B cell (primary cell): ENCODE results near the gene CCN5. TPM values are rescaled to one million over a fixed set of nuclear protein-coding genes. Genes with fewer than 3 reads are reported as not detected.

Experiments used
- ATAC-seq: fragments of 200-7000 bp; cut with Tn5 transposase; one replicate; pipeline ENCODE4 v1.10.0; 2021; ENCODE audit warnings: low read depth, mild to moderate bottlenecking, moderate number of reproducible peaks, moderate library complexity
- CTCF ChIA-PET: fragments of 350-600 bp; sonication (Branson Sonifier 250); formaldehyde crosslinking; loops from one replicate; lab custom pipeline; 2021; ENCODE audit warnings: antibody characterized with exemption, inconsistent platforms; lab: Charles Lee
- POLR2A ChIA-PET: fragments of 350-600 bp; sonication (Branson Sonifier 250); formaldehyde crosslinking; loops from one replicate; lab custom pipeline; 2021; ENCODE audit warnings: antibody characterized with exemption; lab: Charles Lee
- DNase-seq: peaks from one replicate; pipeline ENCODE4 v3.0.0; 2013
- H2AFZ ChIP-seq: 2 replicates; pipeline ENCODE4 v1.6.1; 2012; ENCODE audit warnings: mild to moderate bottlenecking, low read depth, low read length; ENCODE audit not compliant: insufficient read depth, poor library complexity, severe bottlenecking
- H3K27ac ChIP-seq, 2 donors: 1 replicate in 1 of 2; 2 replicates in 1 of 2; pipeline ENCODE4 v1.5.1; 2012 to 2013; ENCODE audit warnings: low read length in 2 of 2, mild to moderate bottlenecking in 2 of 2, moderate library complexity in 1 of 2
- H3K27me3 ChIP-seq, 4 experiments: fragments of 200-600 bp in 1 of 4; sonication (generic) in 1 of 4; replicated peaks in 1 of 4; 1 replicate in 2 of 4; 2 replicates in 2 of 4; pipeline versions ENCODE4 v1.6.1 to v1.7.0; 2013 to 2016; ENCODE audit warnings: low read length in 3 of 4, mild to moderate bottlenecking in 2 of 4, mixed read lengths in 1 of 4, moderate library complexity in 1 of 4; ENCODE audit not compliant: insufficient read depth in 4 of 4, control insufficient read depth in 3 of 4; ENCODE audit errors: control extremely low read depth in 1 of 4
- H3K36me3 ChIP-seq, 2 experiments: replicated peaks in 1 of 2; 1 replicate in 1 of 2; 2 replicates in 1 of 2; pipeline versions ENCODE4 v1.6.1 to v1.7.1; 2013; ENCODE audit warnings: low read length in 1 of 2; ENCODE audit not compliant: insufficient read depth in 2 of 2, control insufficient read depth in 1 of 2; ENCODE audit errors: control extremely low read depth in 1 of 2, extremely low read depth in 1 of 2
- H3K4me1 ChIP-seq, 2 donors: fragments of 200-600 bp in 1 of 2; sonication (generic) in 1 of 2; 1 replicate in 1 of 2; 2 replicates in 1 of 2; pipeline versions ENCODE4 v1.5.1 to v1.6.1; 2013 to 2017; ENCODE audit warnings: low read length in 2 of 2; ENCODE audit not compliant: control insufficient read depth in 2 of 2, insufficient read depth in 2 of 2
- H3K4me2 ChIP-seq: replicated peaks from 2 replicates; pipeline ENCODE3; 2012; ENCODE audit warnings: mild to moderate bottlenecking, low read depth, low read length; ENCODE audit not compliant: poor library complexity, severe bottlenecking
- H3K4me3 ChIP-seq, 5 experiments: fragments of 200-600 bp in 1 of 5; sonication (generic) in 1 of 5; 1 replicate in 3 of 5; 2 replicates in 2 of 5; pipeline versions ENCODE4 v1.5.1 to v1.7.0; 2011 to 2016; ENCODE audit warnings: low read length in 4 of 5, mild to moderate bottlenecking in 4 of 5, low read depth in 2 of 5, control low read depth in 1 of 5, moderate library complexity in 1 of 5; ENCODE audit not compliant: insufficient read depth in 1 of 5; ENCODE audit errors: control extremely low read depth in 1 of 5, extremely low read depth in 1 of 5
- H3K79me2 ChIP-seq: fragments of 200-600 bp; sonication (generic); one replicate; pipeline ENCODE4 v1.6.0; 2016; ENCODE audit warnings: low read length; ENCODE audit not compliant: control insufficient read depth, insufficient read depth
- H3K9ac ChIP-seq: fragments of 200-600 bp; sonication (generic); 2 replicates; pipeline ENCODE4 v1.6.1; 2017; ENCODE audit warnings: mild to moderate bottlenecking, low read length, moderate library complexity
- H3K9me3 ChIP-seq, 3 donors: one replicate each; pipeline versions ENCODE4 v1.6.1 to v1.7.1; 2013; ENCODE audit warnings: low read length in 2 of 3; ENCODE audit not compliant: control insufficient read depth in 2 of 3, insufficient read depth in 1 of 3; ENCODE audit errors: control extremely low read depth in 1 of 3
- H4K20me1 ChIP-seq: 2 replicates; pipeline ENCODE4 v1.6.0; 2012; ENCODE audit warnings: mild to moderate bottlenecking, low read length; ENCODE audit not compliant: insufficient read depth, control insufficient read depth, poor library complexity, severe bottlenecking
- H3K27ac Mint-ChIP-seq: one replicate; pipeline ENCODE4 v1.8.0; 2021; ENCODE audit warnings: mixed read lengths
- H3K27me3 Mint-ChIP-seq: one replicate; pipeline ENCODE4 v1.8.0; 2021; ENCODE audit warnings: mixed read lengths
- H3K4me1 Mint-ChIP-seq: one replicate; pipeline ENCODE4 v1.8.0; 2021; ENCODE audit warnings: mixed read lengths
- H3K4me3 Mint-ChIP-seq: one replicate; pipeline ENCODE4 v1.8.0; 2021; ENCODE audit warnings: mixed read lengths
- H3K9me3 Mint-ChIP-seq: one replicate; pipeline ENCODE4 v1.8.0; 2022; ENCODE audit warnings: mixed read lengths; ENCODE audit not compliant: insufficient read depth
- CTCF ChIP-seq: fragments of 200-600 bp; IDR thresholded peaks from one replicate; pipeline ENCODE4 v1.8.0; 2022; ENCODE audit warnings: antibody characterized with exemption, mild to moderate bottlenecking
- EZH2 ChIP-seq: IDR thresholded peaks from 2 replicates; pipeline ENCODE4 v1.6.1; 2012; ENCODE audit warnings: borderline replicate concordance, low read depth, mild to moderate bottlenecking, moderate library complexity, low read length; ENCODE audit not compliant: insufficient read depth, poor library complexity, severe bottlenecking
- WGBS: methylation state at CpG from one replicate; pipeline ENCODE4 v1.1.5; 2013; ENCODE audit warnings: missing lambda C conversion rate; ENCODE audit not compliant: insufficient coverage; 5-methylcytosine and 5-hydroxymethylcytosine counted together
- intact Hi-C: fragments of 100-400 bp; cut with micrococcal nuclease; formaldehyde crosslinking; loops from one replicate; pipeline ENCODE4 v1.10.0; 2022
- polyA plus RNA-seq: library from polyadenylated mRNA; depleted of rRNA; stranded (reverse); fragments of >200 nt; gene quantifications from 2 replicates; pipeline ENCODE4 v1.2.3, GENCODE V29; 2012
- total RNA-seq, 2 donors: library from RNA; stranded (reverse); fragments of 120-200 nt in 1 of 2; gene quantifications; 1 replicate in 1 of 2; 2 replicates in 1 of 2; pipeline versions ENCODE4 v1.2.3 to v1.2.4, GENCODE V29; 2013 to 2022

Gene CCN5
- total and polyA plus RNA-seq, 2 donors (not counting 1 experiment from before 2014, with no cell fraction given), result not detected

- CTCF ChIA-PET, result no interaction called here
Measured at GRCh38 chr20:44773070-44773829, 58.1 kb downstream of the CCN5 start.

More at GRCh38 chr20:44773070-44773829, 58.1 kb downstream of the CCN5 start:
- 66% methylated on average over 6 of the region's 10 CpGs for WGBS
- Mint-ChIP-seq H3K27ac (no peak overlapping the region), H3K9me3 (no peaks in the 10 kb centered on the region), H3K4me1 (peaks cover 15% of the 10 kb centered on the region), H3K4me3 (no peak overlapping the region), H3K27me3 (peaks cover 14% of the 10 kb centered on the region)
- POLR2A ChIA-PET, result no interaction called here
- Histone ChIP-seq H3K27ac (no peak overlapping the region), H3K9me3 (peaks cover 0 to 5% (median 0%) of the 10 kb centered on the region in 3 donors), H3K4me1 (peaks cover 5 to 9% of the 10 kb centered on the region in 2 donors), H3K9ac (no peak overlapping the region), H4K20me1 (no peaks in the 10 kb centered on the region), H3K36me3 (no peaks in the 10 kb centered on the region), H3K27me3 (peaks cover 0 to 5% (median 0%) of the 10 kb centered on the region in 4 experiments), H3K4me3 (no peak overlapping the region), H3K4me2 (no peak overlapping the region), H3K79me2 (no peaks in the 10 kb centered on the region), H2AFZ (no peak overlapping the region)
- ATAC-seq (no peak), DNase-seq (no peak)
- intact Hi-C loops, result no loop called here
- TF ChIP-seq EZH2 (no peak), CTCF (no peak)
